GM13976 (cell line): ENCODE data around the gene ADSL.
"Not testable (repeated sequence)": the region's sequence is repeated elsewhere in the genome, so short reads cannot be mapped to it uniquely, and the experiment has no call there.

ENCODE experiments used
- DNase-seq: peaks from one replicate; pipeline ENCODE4 v3.0.0; 2012; ENCODE audit warnings: low spot score
- in situ Hi-C: fragments of 300-500 bp; cut with MboI; formaldehyde crosslinking; loops from one replicate; pipeline ENCODE4 v1.12.0; 2022; ENCODE audit warnings: low sequenced_read_pairs, mixed read lengths, inconsistent platforms; ENCODE audit not compliant: unreplicated experiment
- TF ChIP-seq, protein P1 (sequence below): IDR thresholded peaks from 2 replicates; pipeline ENCODE4 v1.5.1; 2012; ENCODE audit warnings: borderline replicate concordance, mild to moderate bottlenecking; ENCODE audit not compliant: insufficient read depth; ENCODE audit errors: extremely low read depth, missing control alignments, control extremely low read depth

The ADSL gene

DNA sequence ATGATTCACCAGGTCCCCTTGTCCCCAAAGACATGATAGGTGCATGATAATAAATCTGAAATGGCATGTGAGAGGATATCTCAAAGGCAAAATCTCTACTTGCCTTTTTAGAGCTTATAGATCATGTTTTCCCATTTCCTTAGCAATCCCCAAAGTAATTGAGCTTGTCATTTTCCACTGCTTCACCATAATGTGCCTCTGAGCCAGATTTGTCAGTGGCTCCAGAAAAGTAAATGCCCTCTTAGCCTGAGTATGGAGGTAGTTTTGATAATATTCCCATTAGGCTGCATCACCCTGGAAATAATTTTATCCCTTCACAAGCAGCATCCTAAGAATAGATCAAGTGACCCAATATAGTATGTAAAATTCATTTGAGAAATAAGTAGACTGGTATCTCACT lies 36.7 kb upstream of the ADSL start:
- TF ChIP-seq, protein P1, sequence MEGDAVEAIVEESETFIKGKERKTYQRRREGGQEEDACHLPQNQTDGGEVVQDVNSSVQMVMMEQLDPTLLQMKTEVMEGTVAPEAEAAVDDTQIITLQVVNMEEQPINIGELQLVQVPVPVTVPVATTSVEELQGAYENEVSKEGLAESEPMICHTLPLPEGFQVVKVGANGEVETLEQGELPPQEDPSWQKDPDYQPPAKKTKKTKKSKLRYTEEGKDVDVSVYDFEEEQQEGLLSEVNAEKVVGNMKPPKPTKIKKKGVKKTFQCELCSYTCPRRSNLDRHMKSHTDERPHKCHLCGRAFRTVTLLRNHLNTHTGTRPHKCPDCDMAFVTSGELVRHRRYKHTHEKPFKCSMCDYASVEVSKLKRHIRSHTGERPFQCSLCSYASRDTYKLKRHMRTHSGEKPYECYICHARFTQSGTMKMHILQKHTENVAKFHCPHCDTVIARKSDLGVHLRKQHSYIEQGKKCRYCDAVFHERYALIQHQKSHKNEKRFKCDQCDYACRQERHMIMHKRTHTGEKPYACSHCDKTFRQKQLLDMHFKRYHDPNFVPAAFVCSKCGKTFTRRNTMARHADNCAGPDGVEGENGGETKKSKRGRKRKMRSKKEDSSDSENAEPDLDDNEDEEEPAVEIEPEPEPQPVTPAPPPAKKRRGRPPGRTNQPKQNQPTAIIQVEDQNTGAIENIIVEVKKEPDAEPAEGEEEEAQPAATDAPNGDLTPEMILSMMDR = no peak
- no peak for DNase-seq
- in situ Hi-C loops = no loop called here

- in situ Hi-C loops = no loop called here
- TF ChIP-seq, protein P1 = no peak
- no peak for DNase-seq
These were observed 36.1 kb upstream of the ADSL start for GRCh38 chr22:40310081-40310767.

DNA sequence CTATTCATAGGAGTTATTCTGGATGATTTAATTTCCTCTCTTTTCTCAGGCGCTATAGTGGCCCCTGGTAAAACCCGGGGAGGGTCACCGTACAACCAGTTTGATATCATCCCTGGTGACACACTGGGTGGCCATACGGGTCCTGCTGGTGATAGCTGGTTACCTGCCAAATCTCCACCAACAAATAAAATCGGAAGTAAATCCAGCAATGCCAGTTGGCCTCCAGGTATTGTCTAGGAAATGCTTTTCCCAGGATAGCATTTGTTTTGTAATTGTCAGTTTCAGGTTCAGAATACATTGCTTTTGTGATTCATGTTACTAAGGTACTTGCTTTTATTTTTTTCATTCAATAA lies 35.6 kb upstream of the ADSL start:
- no peak for DNase-seq
- in situ Hi-C loops = no loop called here
- TF ChIP-seq, protein P1 = no peak

DNA sequence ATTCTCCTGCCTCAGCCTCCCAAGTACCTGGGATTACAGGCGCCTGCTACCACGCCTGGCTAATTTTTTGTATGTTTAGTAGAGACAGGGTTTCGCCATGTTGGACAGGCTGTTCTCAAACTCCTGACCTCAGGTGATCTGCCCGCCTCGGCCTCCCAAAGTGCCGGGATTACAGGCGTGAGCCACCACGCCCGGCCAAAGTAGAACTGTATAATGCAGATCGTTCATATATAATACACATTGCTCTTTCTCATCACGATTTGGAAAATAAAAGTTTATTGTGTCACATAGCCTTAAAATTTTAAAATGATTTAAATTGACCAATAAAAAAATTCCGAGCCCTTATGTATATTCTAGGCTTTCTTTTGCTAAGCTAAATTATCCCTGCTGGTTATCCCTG lies 34.7 kb upstream of the ADSL start:
- DNase-seq, in situ Hi-C loops: not testable (repeated sequence)

- in situ Hi-C loops = no loop called here
- no peak for DNase-seq
- TF ChIP-seq, protein P1 = no peak
These were observed 34.2 kb upstream of the ADSL start for GRCh38 chr22:40312050-40312449.

DNA sequence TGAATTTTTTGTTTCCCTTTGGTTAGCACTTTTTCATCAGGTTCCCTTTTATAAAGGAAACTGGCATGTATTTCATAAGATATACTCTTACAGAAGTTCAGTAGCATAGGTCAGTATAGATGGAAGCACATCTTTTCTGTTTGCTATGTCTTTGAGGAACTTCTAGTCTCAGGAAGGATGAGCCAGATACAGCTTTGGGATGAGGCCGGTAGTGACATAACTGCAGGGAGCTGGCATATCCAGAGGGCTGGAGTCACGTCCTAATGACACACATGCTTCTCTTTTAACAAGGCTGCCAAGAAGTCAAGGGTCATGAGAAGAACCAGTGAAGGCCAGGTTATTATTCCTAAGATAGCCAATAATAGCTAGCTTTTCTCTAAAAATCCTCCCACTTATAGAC lies 33.3 kb upstream of the ADSL start:
- no peak for DNase-seq
- in situ Hi-C loops = no loop called here
- TF ChIP-seq, protein P1 = no peak

DNA sequence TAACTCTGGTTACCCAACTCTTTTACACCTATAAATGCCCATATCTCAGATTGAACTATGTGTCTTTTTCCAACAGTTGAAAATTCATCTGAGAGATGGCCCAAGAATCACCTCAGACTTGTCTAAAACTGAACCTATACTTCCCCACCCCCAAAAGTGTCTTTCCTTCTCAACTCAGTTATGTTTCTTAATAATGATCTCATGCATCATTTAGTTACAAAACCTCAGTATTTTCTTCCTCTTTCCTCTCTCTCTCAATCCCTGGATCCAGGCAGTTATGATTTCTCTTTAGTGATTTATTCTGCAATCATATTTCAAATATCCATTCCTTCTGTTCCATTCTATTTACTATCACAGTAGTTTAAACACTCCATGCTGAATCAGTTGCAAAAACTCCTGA lies 32.3 kb upstream of the ADSL start:
- TF ChIP-seq, protein P1 = no peak
- in situ Hi-C loops = no loop called here

More for the DNA sequence above, 32.3 kb upstream of the ADSL start:
- DNase-seq = no peak
